Stimulated activated CD4-positive, alpha-beta T cell treated with anti-CD3 and anti-CD28 coated beads, Interleukin-2, amount 100 ng/mL, for 24 hours (primary cell): ENCODE data around the gene TMCO4.
"Not testable (repeated sequence)": the region's sequence is repeated elsewhere in the genome, so short reads cannot be mapped to it uniquely, and the experiment has no call there.

Source experiments
- DNase-seq, 2 donors: peaks; one replicate each; pipeline ENCODE4 v3.0.0-alpha.2; 2020

The TMCO4 gene

DNA sequence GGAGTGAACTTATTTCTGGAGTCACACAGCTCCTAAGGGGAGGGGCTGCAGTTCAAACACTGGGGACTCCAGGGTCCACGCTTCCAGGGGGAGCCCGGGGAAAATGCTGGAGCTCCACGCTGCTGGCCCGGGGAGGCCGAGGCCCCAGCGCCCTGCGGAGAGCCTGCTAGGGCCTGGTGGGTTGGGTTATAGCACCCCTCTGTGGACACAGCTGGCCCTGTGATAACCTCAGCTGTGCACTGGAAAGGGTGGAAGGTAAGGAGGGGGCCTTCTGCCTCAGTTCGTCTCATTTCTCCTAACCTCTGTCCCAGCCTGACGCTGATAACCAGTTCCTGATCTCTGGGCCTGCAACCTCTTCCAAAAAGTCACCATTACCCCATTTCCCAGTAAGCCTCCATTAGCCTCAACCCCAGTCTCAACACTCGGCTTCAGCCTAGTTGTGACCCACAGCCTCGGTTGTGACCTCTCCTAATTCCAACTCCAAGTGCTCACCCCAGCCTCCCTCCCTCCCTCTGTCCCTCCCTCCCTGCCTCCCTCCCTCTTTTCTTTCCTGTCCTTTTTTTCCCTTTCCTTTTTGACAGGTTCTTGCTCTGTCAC, 148.5 kb downstream of the TMCO4 start:
- DNase-seq = peak; percentile 48 to 55

DNA sequence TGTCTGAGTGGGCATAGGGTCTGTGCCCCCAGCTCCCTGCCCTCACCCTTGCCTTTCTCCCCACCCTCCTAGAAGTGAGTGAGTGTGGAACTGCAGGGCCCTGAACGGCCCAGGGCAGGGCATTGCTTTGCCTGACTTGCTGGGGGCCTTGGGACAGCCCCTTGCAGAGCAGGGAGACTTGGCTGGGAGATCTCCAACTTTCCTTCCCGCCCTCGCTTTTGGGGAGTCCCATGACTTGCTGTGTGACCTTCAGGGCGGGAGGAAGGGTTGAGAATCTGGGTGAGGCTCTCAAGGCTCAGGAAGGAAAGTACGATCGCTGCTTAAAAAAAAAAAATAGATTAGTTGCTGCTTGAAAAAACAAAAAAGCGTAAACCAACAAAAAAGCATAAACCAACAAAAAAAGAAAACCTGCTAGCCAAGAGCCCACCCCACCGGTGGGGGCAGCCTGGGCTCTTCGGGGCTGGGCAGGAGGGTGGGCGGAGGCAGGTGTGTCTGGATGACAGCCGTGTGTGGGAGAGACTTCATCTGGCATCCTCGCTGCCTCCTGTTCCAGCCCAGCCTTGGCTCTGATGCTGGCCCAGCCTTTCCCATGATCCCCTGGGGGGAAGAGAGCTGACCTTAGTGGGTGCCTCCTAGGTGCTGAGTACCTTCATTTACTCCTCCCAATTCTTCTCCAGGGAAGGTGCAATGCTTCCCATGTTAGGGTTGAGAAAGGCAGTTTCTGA, 149.1 kb downstream of the TMCO4 start:
- DNase-seq = no peak

DNA sequence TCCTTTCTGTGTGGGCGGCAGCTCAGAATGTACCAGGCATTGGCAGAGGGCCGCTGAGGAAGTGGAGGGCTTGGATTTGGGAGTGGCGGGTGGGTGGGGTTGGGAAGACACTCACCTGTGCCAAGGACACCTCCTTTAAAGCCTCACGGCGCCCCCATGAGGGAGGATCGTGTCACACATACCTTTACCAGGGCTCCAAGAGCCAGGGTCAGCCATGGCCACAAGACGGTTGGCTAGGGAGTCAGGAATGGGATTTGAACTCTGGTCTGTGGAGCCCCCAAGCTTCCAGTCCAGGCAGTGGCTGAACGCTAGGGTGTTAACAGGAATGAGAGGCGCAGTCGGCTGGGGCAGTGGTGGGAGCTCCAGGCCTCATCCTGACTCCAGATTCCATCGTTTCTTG, 151.0 kb downstream of the TMCO4 start:
- DNase-seq = no peak

DNA sequence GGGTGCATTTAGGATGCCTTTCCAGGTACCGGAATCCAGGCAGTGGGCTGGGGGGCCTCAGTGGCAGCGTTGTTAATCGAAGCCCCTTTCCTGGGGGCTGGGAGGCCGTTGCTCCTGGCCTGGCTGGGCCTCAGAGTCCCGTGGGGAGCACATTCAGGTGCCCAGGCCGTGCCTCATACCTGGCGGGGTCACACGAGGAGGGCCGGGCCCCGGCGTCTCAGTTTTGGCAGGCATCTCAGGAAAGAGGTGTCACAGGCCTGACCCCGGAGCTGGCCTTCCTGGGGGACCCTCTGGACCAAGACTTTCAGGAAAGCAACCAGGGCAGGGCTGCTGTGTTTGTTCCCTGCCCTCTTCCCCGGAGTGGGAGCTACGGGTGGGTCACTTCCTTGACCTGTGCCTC, 151.5 kb downstream of the TMCO4 start:
- no peak for DNase-seq

DNA sequence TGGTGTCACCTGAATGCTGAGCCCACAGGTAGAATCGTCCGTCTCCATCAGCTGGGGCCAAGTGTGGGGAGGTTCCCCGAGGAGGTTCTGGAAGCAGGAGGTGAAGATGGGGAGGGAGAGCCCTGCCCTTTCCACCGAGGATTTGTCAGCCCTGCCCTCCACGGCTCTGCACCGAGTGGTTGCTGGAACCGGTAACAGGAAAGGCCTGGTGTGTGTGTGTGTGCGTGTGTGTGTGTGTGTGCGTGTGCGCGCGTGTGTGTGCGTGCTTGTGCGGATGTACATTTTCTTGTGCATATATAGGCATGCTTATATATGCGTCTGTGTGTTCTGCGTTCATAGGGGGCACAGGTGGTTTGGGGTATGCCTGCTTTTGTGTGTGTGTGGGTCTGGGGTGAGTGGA, 152.1 kb downstream of the TMCO4 start:
- no peak for DNase-seq

DNA sequence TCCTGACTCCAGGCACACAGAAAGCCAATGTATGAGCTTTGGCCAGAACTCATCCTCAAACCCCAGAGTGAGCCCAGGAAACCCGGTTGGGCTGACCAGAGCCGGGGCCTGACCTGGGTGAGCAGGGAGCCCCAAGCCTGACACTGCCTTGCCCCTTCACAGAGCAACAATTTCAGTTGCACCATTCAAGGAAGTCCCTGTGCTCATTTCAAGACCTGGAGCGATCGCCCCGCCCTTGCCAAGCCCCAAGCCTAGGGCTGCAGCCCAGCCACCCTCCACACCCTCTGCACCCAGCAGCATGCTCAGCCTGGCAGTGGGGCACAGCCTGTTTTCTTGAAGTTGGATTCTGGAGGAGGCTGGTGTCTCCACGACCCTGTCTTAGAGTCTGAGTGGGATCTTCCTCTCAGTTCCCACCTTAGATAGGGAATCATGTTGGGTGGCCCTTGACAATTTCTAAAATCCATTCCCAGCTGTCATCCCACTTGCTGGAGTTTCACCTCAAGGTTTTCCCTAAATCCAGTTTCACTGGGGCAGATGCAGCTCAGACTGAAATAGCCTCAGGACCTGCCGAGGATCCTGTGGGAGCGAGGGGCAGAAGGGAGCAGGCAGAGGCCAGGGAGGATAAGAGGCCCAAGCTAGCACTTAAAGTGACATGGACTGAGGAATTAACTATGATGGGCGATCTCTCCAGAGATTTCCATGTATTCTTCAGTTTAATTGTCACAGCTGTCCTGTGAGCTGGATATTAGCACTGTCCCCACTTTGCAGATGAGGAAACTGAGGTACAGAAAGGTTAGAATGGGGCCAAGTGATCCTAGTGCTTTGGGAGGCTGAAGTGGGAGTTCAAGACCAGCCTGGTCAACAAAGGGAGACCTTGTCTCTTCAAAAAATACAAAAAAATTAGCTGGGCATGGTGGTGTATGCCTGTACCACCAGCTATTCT, 153.1 kb downstream of the TMCO4 start:
- no peak for DNase-seq

DNA sequence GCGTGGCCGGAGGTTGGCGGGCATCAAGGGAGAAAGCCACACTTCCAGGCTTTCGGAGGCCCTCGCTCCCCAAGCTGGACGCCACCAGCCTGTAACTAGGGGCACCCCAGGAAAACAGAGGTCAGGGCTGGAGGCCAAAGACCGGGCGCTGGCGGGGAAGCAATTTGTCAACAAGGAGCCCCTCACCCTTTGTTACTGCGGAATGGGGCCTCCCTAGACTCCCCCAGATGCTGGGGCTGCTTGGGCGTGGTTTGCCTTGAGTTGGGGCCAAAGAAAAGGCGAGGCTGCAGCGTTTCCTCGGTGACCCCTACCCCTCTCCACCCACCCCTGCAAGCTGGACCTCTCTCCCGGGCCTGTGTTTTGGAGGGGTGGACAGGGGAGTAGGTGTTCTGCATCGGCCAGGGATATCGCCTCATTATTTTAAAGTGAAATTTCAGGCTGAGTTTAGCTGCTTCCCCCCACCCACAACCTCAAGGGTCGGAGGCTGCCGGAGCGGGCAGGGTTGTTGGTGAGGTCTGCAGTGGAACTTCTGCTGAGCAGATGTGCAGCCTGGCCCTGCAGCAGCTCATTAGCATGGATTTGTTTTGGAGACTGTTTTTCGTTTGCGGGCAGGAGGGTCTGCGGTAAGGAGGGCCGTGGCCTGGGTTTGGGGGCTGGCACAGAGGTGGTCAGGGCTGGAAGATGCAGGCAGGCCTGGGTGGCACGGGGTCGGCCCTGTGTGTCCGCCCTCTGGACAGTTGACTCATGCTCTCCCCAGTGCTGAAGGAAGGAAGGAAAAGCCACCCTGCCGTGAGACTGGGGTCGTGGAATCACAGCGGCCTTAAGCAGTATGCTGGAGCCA, 154.1 kb downstream of the TMCO4 start:
- no peak for DNase-seq

DNA sequence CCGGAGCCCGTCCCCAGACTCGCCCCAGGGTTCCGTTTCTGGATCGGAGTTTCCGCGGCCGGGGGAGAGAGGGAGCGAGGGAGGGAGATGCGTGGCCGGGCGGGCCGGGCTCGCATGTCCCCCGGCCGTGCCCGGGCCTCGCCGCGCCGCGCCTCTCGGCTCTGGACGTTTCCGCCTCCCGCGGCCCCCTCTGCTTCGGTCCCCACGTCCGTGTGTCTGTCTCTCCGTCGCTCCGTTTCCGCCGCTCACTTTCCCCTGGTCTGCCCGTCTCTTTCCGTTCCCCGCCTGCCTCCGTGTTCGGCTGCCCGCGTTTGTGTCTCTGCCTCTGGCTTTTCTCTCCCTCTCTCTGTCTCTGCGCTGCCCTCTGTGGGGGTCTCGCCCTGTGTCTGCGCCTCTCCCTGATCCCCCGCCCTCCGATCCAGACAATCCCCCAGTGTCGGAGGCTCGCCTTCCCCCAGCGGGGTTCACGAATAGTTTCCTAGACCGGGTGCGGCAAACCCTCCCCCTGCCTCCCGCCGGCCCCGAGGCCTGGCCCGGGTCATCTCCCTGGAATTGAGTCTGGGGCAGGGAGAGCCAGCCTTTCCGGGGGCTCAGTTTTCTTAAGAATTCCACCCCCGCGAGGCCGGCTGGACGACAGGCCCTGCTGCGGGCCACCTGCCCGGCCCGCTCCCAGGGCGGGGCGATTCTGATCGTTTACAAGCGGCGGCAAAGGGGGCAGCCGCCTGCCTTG, 154.9 kb downstream of the TMCO4 start:
- DNase-seq = peak; percentile 61 to 63

DNA sequence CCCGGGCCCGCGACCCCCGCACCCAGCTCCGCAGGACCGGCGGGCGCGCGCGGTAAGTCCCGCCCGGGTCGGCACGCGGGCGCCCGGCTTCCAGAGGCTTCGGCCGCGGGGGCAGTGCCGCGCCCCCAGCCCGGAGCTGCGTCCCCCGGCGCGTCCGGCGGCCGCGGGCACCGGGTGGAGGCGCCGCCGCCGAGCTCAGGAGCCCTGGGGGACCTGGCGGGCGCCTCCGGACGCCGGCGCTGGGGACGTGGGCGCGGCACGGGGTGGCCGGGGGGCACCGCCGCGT, 155.4 kb downstream of the TMCO4 start:
- no peak for DNase-seq

DNA sequence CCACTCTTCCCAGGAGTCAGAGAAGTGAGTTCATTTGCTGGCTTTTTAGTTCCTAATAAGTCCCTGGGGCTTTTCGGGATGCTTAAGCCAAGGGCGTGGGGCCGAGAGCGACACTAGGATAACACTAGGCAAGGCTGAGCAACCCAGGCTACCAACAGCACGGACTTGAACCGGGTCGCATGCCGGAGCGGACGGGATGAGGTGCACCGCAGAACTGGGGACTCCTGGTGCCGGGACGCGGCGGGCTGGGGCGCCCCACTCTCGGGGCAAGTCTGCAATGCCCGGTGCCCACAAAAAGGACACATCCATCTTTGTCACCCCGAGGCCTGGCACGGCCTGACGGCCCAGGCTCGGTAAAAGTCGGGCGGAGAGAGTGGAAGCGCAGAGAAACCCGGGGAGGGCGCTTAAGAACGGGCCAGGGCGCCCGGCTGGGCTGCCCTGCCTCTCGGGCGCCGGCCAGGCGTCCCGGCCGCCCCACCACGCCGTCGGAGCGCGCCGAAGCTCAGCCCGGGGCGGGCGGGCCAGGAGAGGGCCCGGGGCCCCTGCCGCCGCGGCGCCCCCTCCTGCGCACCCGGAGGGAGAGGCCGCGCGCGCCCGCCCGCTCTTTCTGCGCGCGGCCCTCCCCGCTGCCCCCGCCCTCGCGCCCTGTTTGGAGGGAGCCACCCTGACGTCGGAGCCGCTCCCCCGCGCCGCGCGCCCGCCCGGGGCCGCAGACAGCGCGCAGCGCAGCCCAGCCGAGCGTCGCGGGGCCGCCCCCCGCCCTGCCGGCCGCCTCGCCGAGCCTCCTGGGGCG, 155.9 kb downstream of the TMCO4 start, which contains the start of gene NBL1:
TSS of gene NBL1 (plus strand) at position 710 of the 793 bp plus-strand sequence. CDS start 10,720 bp downstream, outside the sequence.
- peak; percentile 76 to 77 for DNase-seq

DNA sequence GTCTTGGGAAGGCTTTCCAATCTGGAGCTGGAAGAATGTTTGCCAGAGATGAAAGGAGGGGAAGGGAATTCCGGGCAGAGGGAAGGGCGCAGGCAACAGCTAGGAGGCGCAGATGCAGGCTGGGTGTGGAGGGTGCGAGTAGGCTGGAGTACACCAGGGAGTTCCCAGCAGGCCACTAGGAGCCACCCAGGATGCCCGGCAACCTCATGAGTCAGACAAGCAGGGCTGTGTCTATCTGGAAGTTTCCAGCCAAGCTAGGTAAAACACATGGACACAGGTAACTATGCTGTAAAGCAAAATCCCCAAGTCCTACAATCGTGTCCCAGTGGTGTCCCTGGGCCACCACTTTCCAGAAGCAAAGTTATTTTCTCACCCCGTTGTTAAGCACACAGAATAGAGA, 156.6 kb downstream of the TMCO4 start:
- DNase-seq = no peak

DNA sequence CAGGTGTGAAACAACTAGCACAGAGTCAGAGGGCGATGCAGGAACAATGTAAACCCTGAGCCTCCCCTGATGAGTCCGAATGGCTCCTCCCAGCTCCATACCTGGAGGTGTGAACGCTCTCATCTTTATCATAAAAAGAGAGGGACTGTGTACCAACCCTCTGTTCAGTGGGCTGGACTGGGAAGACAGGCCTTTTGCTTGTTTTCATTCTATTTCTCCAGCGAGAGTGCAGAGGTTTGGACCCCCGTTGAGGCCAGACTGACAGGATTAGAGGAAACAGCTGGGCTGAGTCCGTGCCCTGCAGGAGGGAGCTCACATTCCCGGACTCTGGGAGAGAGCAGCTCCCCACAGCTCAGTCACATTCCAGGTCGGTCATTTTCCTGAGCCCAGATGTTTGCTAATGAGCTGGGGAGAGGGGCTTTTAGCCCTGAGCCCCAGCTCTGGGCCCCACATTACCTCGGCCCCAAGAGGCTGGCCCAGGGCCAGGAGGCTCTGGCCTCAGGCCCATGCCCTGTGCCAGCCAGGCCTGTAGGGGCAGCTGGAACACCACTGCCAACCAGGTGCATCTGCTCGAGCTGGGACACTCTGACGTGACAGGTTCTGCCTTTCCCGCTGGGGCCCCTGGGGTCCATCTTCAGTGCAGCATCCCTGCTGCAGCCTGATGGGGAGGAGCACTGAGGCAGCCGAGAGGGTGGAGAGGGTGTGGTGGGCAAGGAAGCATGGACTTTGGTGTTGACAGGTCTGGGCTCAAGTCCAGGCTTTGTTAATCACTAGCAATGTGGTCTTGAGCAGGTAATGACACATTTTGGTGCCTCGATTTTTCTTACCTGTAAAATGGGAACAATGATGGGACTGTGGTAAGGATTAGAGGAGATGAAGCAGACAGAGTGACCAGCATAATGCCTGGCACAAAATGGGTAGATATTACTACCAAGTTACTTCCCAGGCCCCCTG, 159.1 kb downstream of the TMCO4 start:
- DNase-seq = no peak

DNA sequence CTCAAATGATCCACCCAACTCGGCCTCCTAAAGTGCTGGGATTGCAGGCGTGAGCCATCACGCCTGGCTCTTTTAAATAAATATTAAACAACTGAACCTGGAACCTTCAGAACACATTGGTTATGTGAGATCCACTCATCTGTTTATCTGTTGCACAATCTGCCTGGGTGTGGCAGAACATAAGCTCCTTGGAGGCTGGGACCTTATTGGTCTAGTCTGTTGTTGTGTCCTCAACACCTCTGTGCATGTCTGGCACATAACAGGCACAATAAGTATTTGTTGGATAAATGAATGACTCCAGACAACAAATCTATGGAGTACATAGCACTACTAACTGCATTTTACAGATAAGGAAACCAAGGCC, 159.7 kb downstream of the TMCO4 start:
- DNase-seq = no peak

DNA sequence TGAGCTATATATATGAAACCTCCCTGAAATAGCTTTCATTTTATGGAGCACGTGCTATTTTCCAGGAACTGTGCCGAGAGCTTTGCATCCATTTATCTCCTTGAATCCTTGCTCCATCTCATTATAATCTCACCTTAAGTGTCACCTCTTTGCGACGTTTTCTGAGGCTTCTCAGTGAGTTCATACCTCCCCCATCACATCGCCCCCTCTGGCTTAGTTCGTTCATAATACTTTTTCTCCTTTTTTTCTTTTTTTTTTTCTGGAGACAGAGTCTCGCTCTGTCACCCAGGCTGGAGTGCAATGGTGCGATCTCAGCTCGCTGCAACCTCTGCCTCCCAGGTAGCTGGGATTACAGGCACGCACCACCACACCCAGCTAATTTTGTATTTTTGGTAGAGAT, 160.5 kb downstream of the TMCO4 start:
- DNase-seq = not testable (repeated sequence)

DNA sequence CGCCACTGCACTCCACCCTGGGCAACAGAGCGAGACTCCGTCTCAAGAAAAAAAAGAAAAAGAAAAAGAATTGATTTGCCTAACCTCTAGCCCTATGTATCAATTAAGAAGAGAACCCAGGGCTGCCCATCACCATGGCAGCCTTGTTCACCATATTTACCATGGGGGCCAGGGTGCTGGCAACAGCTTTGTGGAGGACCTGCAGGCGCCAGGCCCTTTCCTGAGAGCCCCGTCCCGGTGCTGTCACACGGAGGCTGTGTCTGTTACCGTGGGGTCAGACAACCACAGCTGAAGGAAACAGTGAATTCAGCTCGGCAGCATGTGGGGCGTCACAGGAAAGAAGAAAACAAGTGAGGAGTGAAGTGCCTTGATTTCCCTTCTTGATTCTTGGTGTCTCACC, 162.1 kb downstream of the TMCO4 start:
- DNase-seq = no peak

DNA sequence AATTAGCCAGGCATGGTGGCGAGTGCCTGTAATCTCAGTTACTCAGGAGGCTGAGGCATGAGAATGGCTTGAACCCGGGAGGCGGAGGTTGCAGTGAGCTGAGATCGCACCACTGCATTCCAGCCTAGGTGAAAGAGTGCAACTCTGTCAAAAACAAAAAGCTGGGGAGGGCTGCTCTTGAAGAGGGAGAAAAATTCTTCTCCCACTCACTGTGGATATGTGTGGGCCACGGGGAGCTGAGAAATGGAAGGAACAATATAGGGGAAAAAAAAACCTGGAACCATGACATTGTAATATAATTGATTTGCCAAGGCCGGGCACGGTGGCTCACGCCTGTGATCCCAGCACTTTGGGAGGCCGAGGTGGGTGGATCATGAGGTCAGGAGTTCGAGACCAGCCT, 163.0 kb downstream of the TMCO4 start:
- not testable (repeated sequence) for DNase-seq

DNA sequence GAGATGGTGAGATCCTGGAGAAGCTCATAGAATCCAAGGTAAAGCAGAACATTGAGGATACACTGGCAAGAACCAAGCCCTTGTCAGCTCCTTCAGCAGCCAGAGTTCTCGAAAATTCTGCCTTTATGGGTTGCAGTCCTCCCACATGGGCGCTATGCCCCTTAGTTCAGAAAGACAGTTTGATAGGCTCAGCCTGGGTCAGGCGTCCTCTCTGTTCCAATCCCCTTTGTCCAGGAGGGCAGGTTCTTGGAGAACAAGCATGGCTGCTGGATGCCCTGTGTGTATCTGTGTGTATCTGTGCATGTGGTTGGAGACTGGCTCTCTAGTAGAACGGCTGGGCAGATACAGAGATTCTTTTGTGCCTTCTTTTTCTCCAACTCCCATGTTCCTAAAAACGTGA, 163.7 kb downstream of the TMCO4 start:
- DNase-seq = no peak

DNA sequence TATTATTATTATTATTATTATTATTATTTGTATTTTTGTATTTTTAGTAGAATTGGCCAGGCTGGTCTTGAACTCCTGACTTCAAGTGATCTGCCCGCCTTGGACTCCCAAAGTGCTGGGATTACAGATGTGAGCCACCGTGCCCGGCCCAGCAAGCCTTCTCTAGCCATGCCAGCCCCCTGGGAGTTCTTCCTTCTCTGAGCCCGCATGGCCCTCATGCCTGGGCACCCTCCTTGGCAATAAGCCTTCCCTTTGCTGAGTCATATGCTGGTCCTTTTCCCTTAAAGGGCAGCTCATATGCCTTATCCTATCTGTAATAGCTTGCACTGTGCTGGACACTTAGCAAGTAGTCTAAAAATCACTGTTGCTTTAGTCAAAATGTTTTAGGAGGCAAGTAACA, 164.1 kb downstream of the TMCO4 start:
- DNase-seq = no peak

DNA sequence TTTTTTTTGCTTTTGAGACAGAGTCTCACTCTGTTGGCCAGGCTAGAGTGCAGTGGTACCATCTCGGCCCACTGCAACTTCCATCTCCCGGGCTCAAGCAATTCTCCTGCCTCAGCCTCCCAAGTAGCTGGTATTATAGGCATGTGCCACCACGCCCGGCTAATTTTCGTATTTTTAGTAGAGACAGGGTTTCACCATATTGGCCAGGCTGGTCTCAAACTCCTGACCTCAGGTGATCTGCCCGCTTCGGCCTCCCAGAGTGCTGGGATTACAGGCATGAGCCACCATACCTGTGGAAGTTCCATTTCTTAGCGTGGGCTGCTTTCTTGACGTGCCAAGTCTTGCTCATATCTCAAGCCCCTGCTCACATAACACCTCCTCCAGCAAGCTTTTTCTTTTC, 164.7 kb downstream of the TMCO4 start:
- not testable (repeated sequence) for DNase-seq

DNA sequence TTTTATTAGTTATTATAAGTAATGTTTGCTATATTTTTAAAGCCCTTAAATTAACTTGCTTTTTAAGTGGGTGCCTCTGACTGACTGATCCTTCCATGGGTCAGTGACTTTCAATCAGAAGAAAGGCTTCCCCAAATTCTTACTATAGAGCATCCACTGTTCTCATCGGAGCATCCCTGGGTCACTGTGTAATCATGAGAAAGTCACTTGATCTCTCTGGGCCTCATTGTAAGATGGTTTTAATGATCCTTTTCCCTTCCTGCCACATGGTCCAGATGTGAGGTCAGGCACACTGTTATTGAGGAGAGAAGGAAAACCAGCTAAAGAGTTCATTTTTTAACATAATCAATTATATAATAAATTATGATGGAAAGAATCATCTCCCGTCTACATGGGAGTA, 166.6 kb downstream of the TMCO4 start:
- no peak for DNase-seq
